Smooth muscle cell (in vitro differentiated cells): ENCODE data around the gene NUP214. TPM values are rescaled to one million over a fixed set of nuclear protein-coding genes. Genes with fewer than 3 reads are reported as not detected.

Source experiments
- DNase-seq: peaks from one replicate; lab custom pipeline; 2025; ENCODE audit not compliant: unreplicated experiment; lab: John Stamatoyannopoulos, UW
- H2AFZ ChIP-seq: fragments of 200-600 bp; sonication (generic); 2 replicates; pipeline ENCODE4 v1.6.0; 2016; ENCODE audit warnings: antibody characterized with exemption, low read depth, mild to moderate bottlenecking
- H3F3A ChIP-seq: fragments of 200-600 bp; sonication (generic); 2 replicates; pipeline ENCODE4 v1.6.0; 2017; ENCODE audit warnings: antibody characterized with exemption, low read depth
- H3K27ac ChIP-seq: fragments of 200-600 bp; sonication (generic); 2 replicates; pipeline ENCODE4 v1.5.1; 2016; ENCODE audit warnings: low read depth, mild to moderate bottlenecking
- H3K27me3 ChIP-seq: fragments of 200-600 bp; sonication (generic); 2 replicates; pipeline ENCODE4 v1.6.1; 2016; ENCODE audit warnings: low read depth, mild to moderate bottlenecking
- H3K36me3 ChIP-seq: fragments of 200-600 bp; sonication (generic); 2 replicates; pipeline ENCODE4 v1.5.1; 2016; ENCODE audit warnings: low read depth
- H3K4me1 ChIP-seq: fragments of 200-600 bp; sonication (generic); 2 replicates; pipeline ENCODE4 v1.5.1; 2016; ENCODE audit warnings: low read depth
- H3K4me2 ChIP-seq: fragments of 200-600 bp; sonication (generic); 2 replicates; pipeline ENCODE4 v1.6.0; 2016; ENCODE audit warnings: mild to moderate bottlenecking
- H3K4me3 ChIP-seq: fragments of 200-600 bp; sonication (generic); 2 replicates; pipeline ENCODE4 v1.5.1; 2016; ENCODE audit warnings: mild to moderate bottlenecking
- H3K79me2 ChIP-seq: fragments of 200-600 bp; sonication (generic); 2 replicates; pipeline ENCODE4 v1.6.0; 2016; ENCODE audit warnings: low read depth, mild to moderate bottlenecking
- H3K9ac ChIP-seq: fragments of 200-600 bp; sonication (generic); 2 replicates; pipeline ENCODE4 v1.6.0; 2016; ENCODE audit warnings: low read depth
- H3K9me3 ChIP-seq: fragments of 200-600 bp; sonication (generic); replicated peaks from 2 replicates; pipeline ENCODE4 v1.5.1; 2016; ENCODE audit warnings: low read depth
- H4K20me1 ChIP-seq: fragments of 200-600 bp; sonication (generic); 2 replicates; pipeline ENCODE4 v1.6.0; 2016; ENCODE audit warnings: low read depth
- WGBS: methylation state at CpG from one replicate; pipeline ENCODE4 v1.1.7; 2016; ENCODE audit warnings: low lambda C conversion rate; 5-methylcytosine and 5-hydroxymethylcytosine counted together
- polyA plus RNA-seq: library from polyadenylated mRNA; unstranded; fragments of >200 nt; fragmentation: Nextera tagmentation; extraction: Ambion mirVana; gene quantifications from 2 replicates; pipeline ENCODE4 v1.2.1, GENCODE V29; 2016
- total RNA-seq: library from RNA; depleted of rRNA; stranded (reverse); fragments of >200 nt; gene quantifications from 2 replicates; pipeline ENCODE4 v1.2.3, GENCODE V29; 2014
- TF ChIP-seq, protein P1 (sequence below): fragments of 200-600 bp; sonication (generic); IDR thresholded peaks from 2 replicates; pipeline ENCODE4 v1.5.1; 2017; ENCODE audit warnings: borderline replicate concordance, mild to moderate bottlenecking, antibody characterized with exemption; ENCODE audit not compliant: insufficient read depth, poor library complexity, severe bottlenecking

Gene NUP214
- total and polyA plus RNA-seq, 2 experiments from 2014 or later: 13.9 to 44.7 TPM

DNA sequence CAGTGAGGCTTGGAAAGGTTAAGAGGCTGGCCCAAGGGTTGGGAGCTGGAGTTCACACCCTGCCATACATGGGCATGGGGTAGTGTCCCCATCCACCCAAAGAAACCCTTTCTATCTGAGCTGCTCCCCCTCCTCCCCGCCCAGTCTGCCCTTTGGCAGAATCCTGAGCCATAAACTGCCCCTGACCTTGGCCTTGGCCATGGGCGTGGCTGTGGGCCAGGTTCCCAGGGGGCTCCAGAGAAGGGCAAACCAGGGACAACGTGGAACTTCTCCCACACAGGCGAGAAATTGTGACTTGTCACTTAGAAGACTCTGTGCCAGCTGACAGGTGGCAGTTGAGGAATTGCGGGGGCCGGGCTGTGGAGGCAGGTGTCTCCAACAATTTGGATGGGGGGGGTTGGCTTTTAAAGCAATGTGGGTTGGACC lies 146.1 kb downstream of the NUP214 start:
- Histone ChIP-seq H3K9ac (no peak overlapping the region), H3K4me2 (no peak overlapping the region), H3K79me2 (peaks cover 13% of the 10 kb centered on the region), H2AFZ (no peak overlapping the region), H3K4me3 (no peak overlapping the region), H3K27ac (no peak overlapping the region), H3K9me3 (no peaks in the 10 kb centered on the region), H3K36me3 (no peaks in the 10 kb centered on the region), H3K27me3 (no peaks in the 10 kb centered on the region), H3K4me1 (peaks cover 17% of the 10 kb centered on the region), H3F3A (no peaks in the 10 kb centered on the region), H4K20me1 (peaks cover 10% of the 10 kb centered on the region)
- TF ChIP-seq, protein P1, sequence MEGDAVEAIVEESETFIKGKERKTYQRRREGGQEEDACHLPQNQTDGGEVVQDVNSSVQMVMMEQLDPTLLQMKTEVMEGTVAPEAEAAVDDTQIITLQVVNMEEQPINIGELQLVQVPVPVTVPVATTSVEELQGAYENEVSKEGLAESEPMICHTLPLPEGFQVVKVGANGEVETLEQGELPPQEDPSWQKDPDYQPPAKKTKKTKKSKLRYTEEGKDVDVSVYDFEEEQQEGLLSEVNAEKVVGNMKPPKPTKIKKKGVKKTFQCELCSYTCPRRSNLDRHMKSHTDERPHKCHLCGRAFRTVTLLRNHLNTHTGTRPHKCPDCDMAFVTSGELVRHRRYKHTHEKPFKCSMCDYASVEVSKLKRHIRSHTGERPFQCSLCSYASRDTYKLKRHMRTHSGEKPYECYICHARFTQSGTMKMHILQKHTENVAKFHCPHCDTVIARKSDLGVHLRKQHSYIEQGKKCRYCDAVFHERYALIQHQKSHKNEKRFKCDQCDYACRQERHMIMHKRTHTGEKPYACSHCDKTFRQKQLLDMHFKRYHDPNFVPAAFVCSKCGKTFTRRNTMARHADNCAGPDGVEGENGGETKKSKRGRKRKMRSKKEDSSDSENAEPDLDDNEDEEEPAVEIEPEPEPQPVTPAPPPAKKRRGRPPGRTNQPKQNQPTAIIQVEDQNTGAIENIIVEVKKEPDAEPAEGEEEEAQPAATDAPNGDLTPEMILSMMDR: no peak
- 98% methylated on average over 6 of the region's 6 CpGs for WGBS
- no peak for DNase-seq

DNA sequence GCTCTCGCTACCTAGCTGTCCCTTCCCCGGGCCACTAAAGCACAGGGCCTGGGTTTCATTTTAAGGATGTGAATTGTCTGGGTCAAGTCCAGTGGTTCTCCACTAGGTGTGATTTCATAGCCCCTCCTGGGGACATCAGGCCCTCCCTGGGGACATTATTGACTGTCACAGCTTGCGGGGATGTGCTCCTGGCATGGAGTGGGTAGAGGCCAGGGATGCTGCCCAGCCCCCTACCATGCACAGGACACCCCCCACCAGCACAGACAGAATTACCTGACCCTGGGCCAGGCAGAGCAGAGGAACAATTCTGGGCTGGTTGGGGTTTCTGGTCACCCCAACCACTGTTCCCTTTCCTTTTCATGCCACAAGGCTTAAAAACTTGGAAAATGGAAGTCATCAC lies 146.8 kb downstream of the NUP214 start:
- TF ChIP-seq, protein P1: no peak
- Histone ChIP-seq H4K20me1 (peaks cover 9% of the 10 kb centered on the region), H2AFZ (no peak overlapping the region), H3K27me3 (no peaks in the 10 kb centered on the region), H3K36me3 (no peaks in the 10 kb centered on the region), H3K79me2 (peaks cover 13% of the 10 kb centered on the region), H3K4me3 (no peak overlapping the region), H3K27ac (no peak overlapping the region), H3K4me2 (peak overlapping the region; percentile 21), H3F3A (no peaks in the 10 kb centered on the region), H3K9ac (no peak overlapping the region), H3K9me3 (no peaks in the 10 kb centered on the region), H3K4me1 (peaks cover 17% of the 10 kb centered on the region)
- DNase-seq: no peak
- WGBS: 93% methylated on average over 3 of the region's 3 CpGs

DNA sequence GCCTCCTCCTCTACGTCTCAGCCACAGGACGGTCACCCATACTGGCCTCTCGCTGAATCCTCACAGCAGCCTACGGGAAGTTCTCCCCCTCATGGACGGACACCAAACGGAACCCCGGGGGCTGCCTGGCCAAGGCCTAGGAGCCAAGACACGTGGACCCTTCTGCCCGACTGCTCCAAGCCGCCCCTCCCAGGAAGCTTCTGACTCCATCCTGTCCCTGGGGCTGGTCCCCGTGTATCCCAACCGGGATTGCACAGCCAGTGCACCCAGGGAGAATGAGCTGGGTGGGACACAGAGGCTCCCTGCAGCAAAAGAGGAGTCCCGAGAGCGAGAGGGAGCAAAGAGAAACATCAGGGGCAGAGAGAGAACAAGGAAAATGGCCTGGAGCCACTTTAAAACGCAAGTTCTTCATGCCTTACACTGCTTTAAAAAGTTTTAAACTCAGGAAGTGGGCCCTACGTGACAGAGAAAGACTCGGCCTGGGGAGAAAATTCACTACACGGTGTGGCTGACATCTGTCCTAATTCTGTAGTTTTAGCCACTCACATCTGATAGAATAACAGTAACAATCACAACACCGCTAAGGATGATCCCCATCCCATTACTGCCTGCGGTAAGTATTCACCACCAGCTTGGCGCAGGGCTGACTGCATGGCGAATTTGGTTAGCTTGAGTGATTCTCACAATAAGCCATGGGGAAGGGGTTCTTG lies 147.9 kb downstream of the NUP214 start:
- H3K27ac ChIP-seq: no peak overlapping the region
- H3K79me2 ChIP-seq: peaks cover 13% of the 10 kb centered on the region
- H3K36me3 ChIP-seq: no peaks in the 10 kb centered on the region
- H3K27me3 ChIP-seq: no peaks in the 10 kb centered on the region
- H2AFZ ChIP-seq: no peak overlapping the region
- H4K20me1 ChIP-seq: peaks cover 7% of the 10 kb centered on the region
- H3K4me1 ChIP-seq: peaks cover 17% of the 10 kb centered on the region
- H3K9me3 ChIP-seq: no peaks in the 10 kb centered on the region
- no peaks in the 10 kb centered on the region for H3F3A ChIP-seq
- DNase-seq: no peak
- H3K4me3 ChIP-seq: no peak overlapping the region
- H3K9ac ChIP-seq: no peak overlapping the region
- H3K4me2 ChIP-seq: peak overlapping the region; percentile 96
- TF ChIP-seq, protein P1: no peak
- 90% methylated on average over 22 of the region's 22 CpGs for WGBS
